Cardiac fibroblast (primary cell): ENCODE measurements around the gene TICAM1.
"Not testable (repeated sequence)": the region's sequence is repeated elsewhere in the genome, so short reads cannot be mapped to it uniquely, and the experiment has no call there.

ENCODE experiments used
- DNase-seq, 2 donors: peaks; one replicate each; pipeline versions ENCODE4 v3.0.0 to v3.0.0-alpha.2; 2010; ENCODE audit warnings: low read depth in 2 of 2
- H3K4me3 ChIP-seq, 2 donors: replicated peaks in 1 of 2; 1 replicate in 1 of 2; 2 replicates in 1 of 2; pipeline ENCODE4 v1.5.1; 2011; ENCODE audit warnings: low read depth in 2 of 2, low read length in 2 of 2, mild to moderate bottlenecking in 2 of 2, moderate library complexity in 1 of 2
- CTCF ChIP-seq: IDR thresholded peaks from one replicate; pipeline ENCODE4 v1.5.1; 2011; ENCODE audit warnings: low read depth, mild to moderate bottlenecking, low read length, inconsistent platforms

Gene TICAM1

GRCh38 chr19:4781801-4782200 is 49.7 kb downstream of the TICAM1 start:
- TF ChIP-seq CTCF: no peak
- H3K4me3 ChIP-seq: no peak overlapping the region
- no peak for DNase-seq

- no peak overlapping the region for H3K4me3 ChIP-seq
- TF ChIP-seq CTCF: no peak
- DNase-seq: no peak
These were observed 50.7 kb downstream of the TICAM1 start for GRCh38 chr19:4780860-4781259.

- not testable (repeated sequence) for DNase-seq
These were observed 53.4 kb downstream of the TICAM1 start for GRCh38 chr19:4778124-4778523.

GRCh38 chr19:4776436-4777211 is 54.9 kb downstream of the TICAM1 start:
- no peak for DNase-seq
- no peak overlapping the region for H3K4me3 ChIP-seq
- TF ChIP-seq CTCF: no peak

More at GRCh38 chr19:4778124-4778523, 53.4 kb downstream of the TICAM1 start:
- H3K4me3 ChIP-seq: not testable (repeated sequence)

GRCh38 chr19:4775627-4776152 is 55.8 kb downstream of the TICAM1 start:
- H3K4me3 ChIP-seq: no peak overlapping the region
- TF ChIP-seq CTCF: no peak
- DNase-seq: no peak

GRCh38 chr19:4774136-4774535 is 57.4 kb downstream of the TICAM1 start:
- DNase-seq: no peak
- H3K4me3 ChIP-seq: no peak overlapping the region
- TF ChIP-seq CTCF: no peak

- no peak for TF ChIP-seq CTCF
- H3K4me3 ChIP-seq: no peak overlapping the region
- no peak for DNase-seq
These were observed 58.4 kb downstream of the TICAM1 start for GRCh38 chr19:4773047-4773640.
